GM18861 (cell line): ENCODE results near the gene PDCD2.
"Not testable (repeated sequence)": the region's sequence is repeated elsewhere in the genome, so short reads cannot be mapped to it uniquely, and the experiment has no call there.

Experiments
- ATAC-seq: cut with Tn5 transposase; IDR thresholded peaks from one replicate; pipeline ENCODE4 v1.9.1; 2021; ENCODE audit not compliant: unreplicated experiment

The PDCD2 gene

DNA sequence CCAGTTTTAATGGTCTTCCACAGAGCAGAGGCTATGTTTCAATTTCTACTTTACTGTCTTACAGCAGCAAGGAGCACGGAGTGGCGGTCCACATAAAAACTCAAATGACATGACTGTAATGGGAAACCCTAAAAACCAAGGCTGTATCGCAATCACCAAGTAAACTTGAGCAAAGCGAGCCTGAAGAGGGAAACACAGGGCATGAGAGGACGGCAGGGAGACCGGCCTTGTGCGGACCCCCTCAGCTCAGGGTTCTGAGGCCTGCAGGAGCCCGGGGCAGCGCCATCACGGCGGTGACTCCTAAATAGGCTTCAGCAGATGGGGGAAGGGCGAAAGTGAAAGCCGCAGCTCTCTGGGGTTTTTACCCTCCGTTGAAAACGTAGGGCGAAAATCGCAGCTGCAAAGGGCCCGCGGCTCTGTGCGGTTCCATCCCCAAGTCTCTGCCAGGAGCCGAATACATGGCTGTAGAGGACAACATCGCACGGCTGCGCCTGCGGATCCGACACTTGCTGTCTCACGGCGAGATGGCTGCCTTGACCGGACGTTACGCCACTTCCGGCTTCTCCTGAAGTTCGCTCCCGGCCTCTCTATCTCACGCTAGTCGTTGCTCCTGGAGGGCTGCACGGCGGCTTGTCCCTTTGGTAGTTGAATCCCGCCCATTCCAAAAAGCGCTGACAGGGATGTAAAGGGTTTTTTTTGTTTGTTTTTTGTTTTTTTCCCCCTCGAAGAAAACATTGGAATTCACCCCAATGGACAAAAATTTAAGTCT, 31.5 kb downstream of the PDCD2 start, which contains the start of gene PSMB1:
TSS of gene PSMB1 (minus strand) at position 543 of the 769 bp plus-strand sequence. CDS start at position 478, 65 bp downstream.
- peak; percentile 40 for ATAC-seq

DNA sequence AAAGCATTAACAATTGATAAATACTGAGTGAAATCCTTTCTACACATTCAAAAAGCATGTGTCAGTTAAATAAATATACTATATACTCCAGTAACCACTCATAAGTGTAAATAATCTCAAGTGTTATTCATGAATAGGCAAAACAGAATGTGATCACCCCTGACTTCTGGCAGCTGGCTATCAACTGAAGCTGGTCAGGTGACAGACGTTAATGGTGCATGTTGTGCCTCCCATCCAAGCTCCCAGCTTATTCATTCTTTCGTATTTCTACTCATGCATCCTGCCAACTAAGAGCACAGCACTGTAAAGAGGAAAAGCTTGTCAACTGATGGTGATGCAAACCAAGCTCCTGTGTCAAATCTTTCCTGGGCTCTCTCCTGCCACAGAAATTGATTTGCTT, 39.0 kb downstream of the PDCD2 start:
- ATAC-seq = no peak

DNA sequence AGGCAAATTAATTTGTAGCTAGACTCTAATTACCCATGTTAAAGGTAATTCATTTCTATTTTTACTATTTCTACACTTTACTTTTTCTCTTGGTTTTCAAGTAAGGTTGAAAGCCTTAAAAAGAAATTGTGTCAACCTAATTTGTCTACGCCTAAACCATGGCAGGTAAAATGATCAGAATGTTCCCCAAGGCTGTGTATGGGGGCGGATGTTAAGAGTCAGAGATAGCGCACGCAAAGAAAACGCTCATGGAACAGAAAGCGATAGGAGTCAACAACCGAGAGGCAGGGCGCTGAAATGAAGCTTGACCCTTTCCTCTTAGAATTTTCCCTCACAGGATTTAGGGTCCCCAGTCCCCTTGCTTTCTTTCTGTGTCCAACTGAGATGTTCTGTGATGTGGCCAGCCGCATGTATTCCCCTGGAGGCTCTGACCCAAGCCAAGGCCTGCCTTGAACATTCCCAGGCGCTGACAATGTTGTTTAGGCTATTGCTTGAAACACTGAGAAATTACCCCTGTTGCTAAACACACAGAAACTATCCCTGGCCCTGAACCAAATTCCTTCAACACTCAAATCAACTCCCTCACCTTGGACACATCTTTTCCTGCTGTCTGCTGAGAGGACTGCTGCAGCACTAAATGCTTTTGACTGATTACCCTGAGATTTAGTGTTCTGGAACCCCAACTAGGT, 42.3 kb downstream of the PDCD2 start:
- no peak for ATAC-seq

DNA sequence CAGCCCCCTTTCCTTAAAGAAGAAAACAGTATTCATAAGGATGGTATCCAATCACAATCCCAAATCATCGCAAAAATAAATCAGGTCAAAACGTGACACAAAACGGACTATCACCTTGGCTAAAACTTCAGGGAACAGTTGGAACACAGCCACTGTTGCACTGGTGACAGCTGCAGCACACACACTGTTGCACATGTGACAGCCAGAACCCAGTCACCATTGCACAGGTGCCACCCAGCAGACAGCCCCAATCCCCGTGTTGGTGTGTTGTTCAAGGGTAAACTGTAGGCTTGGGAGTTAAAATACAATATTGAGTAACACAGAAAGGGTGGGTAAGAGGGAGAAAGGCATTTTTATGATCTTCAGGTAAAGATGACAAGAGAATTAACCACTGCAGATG, 47.1 kb downstream of the PDCD2 start:
- ATAC-seq = no peak

DNA sequence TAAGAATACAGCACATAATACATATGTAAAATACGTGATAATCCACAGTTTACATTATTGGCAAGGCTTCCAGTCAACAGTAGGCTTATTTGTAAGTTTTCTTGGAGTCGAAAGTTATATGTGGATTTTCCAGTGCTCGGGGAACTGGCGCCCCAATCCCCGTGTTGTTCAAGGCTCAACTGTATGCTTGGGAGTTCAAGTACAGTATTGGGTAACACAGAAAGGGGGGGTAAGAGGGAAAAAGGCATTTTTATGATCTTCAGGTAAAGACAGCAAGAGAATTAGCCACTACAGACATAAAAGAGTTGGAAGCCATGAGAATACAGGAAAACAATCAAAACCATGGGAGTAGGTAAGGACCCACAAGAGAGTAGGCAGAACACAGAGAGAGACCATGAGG, 47.8 kb downstream of the PDCD2 start:
- no peak for ATAC-seq

DNA sequence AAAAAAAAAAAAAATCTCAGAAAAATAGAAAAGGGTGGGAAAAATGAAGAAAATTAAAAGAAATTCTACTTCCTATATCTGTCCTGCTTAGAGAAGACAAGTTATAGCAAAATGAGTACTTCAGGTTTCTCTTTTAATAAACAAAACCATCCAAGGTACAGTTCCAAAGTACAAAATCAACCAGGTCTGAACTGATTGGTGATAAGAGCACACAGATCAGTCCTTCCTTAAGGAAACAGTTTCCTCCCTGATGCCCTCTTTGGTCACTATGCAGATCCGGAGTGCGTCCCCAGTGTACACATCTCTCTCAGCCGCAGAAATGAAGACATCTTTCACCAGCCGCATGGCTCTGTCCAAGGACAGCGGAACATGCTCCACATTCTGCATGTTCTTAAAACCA, 49.4 kb downstream of the PDCD2 start:
- no peak for ATAC-seq

DNA sequence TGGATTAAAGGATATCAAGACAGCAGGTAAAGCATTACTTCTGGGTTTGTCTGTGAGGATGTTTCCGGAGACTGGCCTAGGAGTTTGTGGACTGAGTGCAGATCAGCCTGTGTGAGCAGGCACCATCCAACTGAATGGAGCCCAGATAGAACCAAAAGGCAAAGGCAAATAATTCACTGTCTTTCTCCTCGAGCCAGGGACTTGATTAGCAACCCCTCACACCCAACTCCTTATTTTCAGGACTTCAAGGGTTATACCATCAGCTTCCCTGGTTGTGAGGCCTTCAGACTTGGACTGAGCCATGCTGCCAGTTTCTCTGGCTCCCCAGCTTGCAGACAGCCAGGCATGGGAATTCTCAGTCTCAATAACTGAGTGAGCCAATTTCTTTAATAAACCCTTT, 50.6 kb downstream of the PDCD2 start:
- no peak for ATAC-seq

DNA sequence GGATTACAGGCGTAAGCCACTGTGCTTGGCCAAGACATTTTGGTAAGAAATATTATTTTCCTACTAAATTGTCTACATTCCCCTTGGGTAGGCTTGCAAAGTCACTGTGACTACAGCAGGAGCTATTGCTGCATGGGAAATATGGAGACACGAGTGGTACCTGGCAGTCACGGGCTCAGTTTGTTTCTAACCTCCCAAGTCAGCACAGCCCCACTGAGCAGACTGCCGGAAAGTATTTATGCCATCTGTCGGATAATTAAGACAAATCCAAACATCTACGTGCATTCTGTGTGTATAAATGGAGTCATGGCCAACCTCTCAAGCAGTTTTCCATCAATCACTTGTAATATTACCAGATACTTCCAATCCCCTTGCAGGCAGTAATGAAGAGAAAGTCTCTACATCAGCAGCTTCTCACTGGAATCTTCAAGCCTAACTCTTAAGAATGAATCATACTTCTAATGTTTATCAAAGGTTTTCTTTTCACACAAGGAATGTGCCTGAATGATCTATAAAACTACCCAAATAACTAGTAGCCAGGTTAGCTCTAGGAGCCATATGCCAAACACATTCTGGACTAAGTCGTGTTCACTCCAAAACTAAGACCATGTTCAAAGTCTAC, 51.5 kb downstream of the PDCD2 start:
- no peak for ATAC-seq

DNA sequence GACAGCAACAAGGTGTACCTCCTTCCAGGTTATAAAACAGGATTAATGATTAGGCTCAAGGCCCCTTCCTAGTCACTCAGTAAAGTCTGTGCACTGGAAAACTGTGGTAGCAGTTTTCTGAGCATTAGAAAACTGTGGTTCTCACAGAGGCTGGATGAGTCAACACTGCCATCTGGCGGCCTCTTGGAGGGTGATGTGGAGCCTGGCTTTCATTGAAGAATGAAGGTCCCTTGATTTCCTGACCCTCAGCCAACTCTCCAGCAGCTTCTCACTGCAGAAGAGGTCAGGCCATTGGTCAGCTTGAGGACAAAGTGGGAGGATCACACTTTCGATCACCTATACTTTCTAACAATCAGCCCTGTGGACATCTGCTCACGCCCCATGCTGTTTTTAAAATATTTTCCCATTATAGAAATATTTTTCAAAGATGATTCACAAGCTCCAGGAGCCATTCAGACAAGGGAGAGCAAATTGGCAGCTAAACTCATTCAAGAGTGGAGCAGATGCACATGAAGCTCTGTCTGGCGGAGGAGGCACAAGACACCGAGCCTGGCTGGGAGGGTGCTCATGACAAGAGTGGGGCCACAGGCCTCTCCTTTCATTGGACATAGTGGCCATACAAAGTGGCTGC, 54.5 kb downstream of the PDCD2 start:
- peak; percentile 64 for ATAC-seq

DNA sequence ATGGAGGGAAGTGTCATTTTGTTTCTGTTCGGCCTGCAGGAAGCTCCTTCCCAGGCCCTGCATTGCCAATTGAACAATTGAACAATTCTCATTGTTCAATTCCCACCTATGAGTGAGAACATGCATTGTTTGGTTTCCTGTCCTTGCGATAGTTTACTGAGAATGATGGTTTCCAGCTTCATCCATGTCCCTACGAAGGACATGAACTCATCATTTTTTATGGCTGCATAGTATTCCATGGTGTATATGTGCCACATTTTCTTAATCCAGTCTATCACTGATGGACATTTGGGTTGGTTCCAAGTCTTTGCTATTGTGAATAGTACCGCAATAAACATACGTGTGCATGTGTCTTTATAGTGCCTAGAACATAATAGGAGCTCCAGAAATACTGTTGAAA, 56.4 kb downstream of the PDCD2 start:
- ATAC-seq = not testable (repeated sequence)

DNA sequence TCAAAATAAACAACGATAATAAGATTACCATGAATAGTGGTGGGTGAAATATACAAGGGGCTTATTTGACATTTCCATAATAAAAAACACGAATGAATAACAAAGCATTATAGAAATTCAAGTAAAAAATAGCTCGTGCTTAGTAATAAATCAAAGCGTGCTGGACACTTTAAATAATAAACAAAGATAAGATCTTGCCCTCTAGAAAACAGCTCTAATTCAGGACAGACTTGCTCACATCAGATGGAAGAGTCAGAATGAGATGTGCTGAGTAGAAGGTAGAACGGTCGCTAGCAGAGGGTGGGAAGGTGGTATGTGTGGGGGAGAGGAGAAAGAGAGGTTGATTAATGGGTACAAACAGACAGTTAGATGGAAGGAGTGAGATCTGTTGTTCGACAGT, 58.6 kb downstream of the PDCD2 start:
- ATAC-seq = no peak
